Nephron (organoid): ENCODE data around the gene NUP107.

Experiments used
- H3K27ac Mint-ChIP-seq, 3 experiments: 2 replicates each; pipeline ENCODE4 v1.8.0; 2020; ENCODE audit warnings: mixed read lengths in 3 of 3, mild to moderate bottlenecking in 2 of 3, moderate library complexity in 1 of 3
- H3K27me3 Mint-ChIP-seq: 2 replicates; pipeline ENCODE4 v1.8.0; 2021; ENCODE audit warnings: low read depth, mild to moderate bottlenecking, moderate library complexity, mixed read lengths
- H3K36me3 Mint-ChIP-seq: 2 replicates; pipeline ENCODE4 v1.8.0; 2020; ENCODE audit warnings: low read depth, mixed read lengths
- H3K4me1 Mint-ChIP-seq: 2 replicates; pipeline ENCODE4 v1.8.0; 2020; ENCODE audit warnings: mixed read lengths
- H3K4me3 Mint-ChIP-seq, 3 experiments: 2 replicates each; pipeline ENCODE4 v1.8.0; 2020; ENCODE audit warnings: mild to moderate bottlenecking in 3 of 3, mixed read lengths in 3 of 3, moderate library complexity in 2 of 3
- H3K9me3 Mint-ChIP-seq: 2 replicates; pipeline ENCODE4 v1.8.0; 2020; ENCODE audit warnings: mixed read lengths
- CTCF ChIP-seq, 3 experiments: fragments of 200-600 bp; sonication (generic); IDR thresholded peaks; one replicate each; pipeline ENCODE4 v1.5.0; 2021; ENCODE audit warnings: antibody characterized with exemption in 3 of 3; ENCODE audit not compliant: unreplicated experiment in 3 of 3

Gene NUP107

GRCh38 chr12:68695454-68695853 is 8.7 kb downstream of the NUP107 start:
- no peaks in the 10 kb centered on the region for H3K27me3 Mint-ChIP-seq
- TF ChIP-seq CTCF (IDR thresholded peaks at IDR 0.05; ENCODE audit: unreplicated experiment in 3 of 3): no peak
- peaks cover 64% of the 10 kb centered on the region for H3K36me3 Mint-ChIP-seq
- no peak overlapping the region for H3K4me3 Mint-ChIP-seq
- no peaks in the 10 kb centered on the region for H3K4me1 Mint-ChIP-seq
- H3K27ac Mint-ChIP-seq: no peak overlapping the region
- no peaks in the 10 kb centered on the region for H3K9me3 Mint-ChIP-seq

- no peak for TF ChIP-seq CTCF (IDR thresholded peaks at IDR 0.05; ENCODE audit: unreplicated experiment in 3 of 3)
- no peak overlapping the region for H3K27ac Mint-ChIP-seq
- peaks cover 50% of the 10 kb centered on the region for H3K36me3 Mint-ChIP-seq
- no peaks in the 10 kb centered on the region for H3K4me1 Mint-ChIP-seq
- no peaks in the 10 kb centered on the region for H3K9me3 Mint-ChIP-seq
- H3K4me3 Mint-ChIP-seq: no peak overlapping the region
- no peaks in the 10 kb centered on the region for H3K27me3 Mint-ChIP-seq
Observed at GRCh38 chr12:68699486-68699885, 12.7 kb downstream of the NUP107 start.

GRCh38 chr12:68727776-68728175 is 41.0 kb downstream of the NUP107 start:
- H3K27me3 Mint-ChIP-seq: no peaks in the 10 kb centered on the region

GRCh38 chr12:68733661-68734071 is 46.9 kb downstream of the NUP107 start:
- no peaks in the 10 kb centered on the region for H3K4me1 Mint-ChIP-seq
- no peak overlapping the region for H3K27ac Mint-ChIP-seq
- no peaks in the 10 kb centered on the region for H3K9me3 Mint-ChIP-seq
- TF ChIP-seq CTCF (IDR thresholded peaks at IDR 0.05; ENCODE audit: unreplicated experiment in 3 of 3): no peak
- peaks cover 51% of the 10 kb centered on the region for H3K36me3 Mint-ChIP-seq
- no peak overlapping the region for H3K4me3 Mint-ChIP-seq
- no peaks in the 10 kb centered on the region for H3K27me3 Mint-ChIP-seq

More at GRCh38 chr12:68727776-68728175, 41.0 kb downstream of the NUP107 start:
- Mint-ChIP-seq H3K4me3 (no peak overlapping the region), H3K36me3 (peaks cover 42% of the 10 kb centered on the region), H3K9me3 (no peaks in the 10 kb centered on the region), H3K27ac (no peak overlapping the region), H3K4me1 (no peaks in the 10 kb centered on the region)
- TF ChIP-seq CTCF (IDR thresholded peaks at IDR 0.05; ENCODE audit: unreplicated experiment in 3 of 3): no peak

GRCh38 chr12:68739891-68740290 is 53.1 kb downstream of the NUP107 start:
- no peaks in the 10 kb centered on the region for H3K9me3 Mint-ChIP-seq
- H3K4me1 Mint-ChIP-seq: peaks cover 5% of the 10 kb centered on the region
- no peak overlapping the region for H3K4me3 Mint-ChIP-seq
- no peak overlapping the region for H3K27ac Mint-ChIP-seq
- no peaks in the 10 kb centered on the region for H3K27me3 Mint-ChIP-seq
- no peak for TF ChIP-seq CTCF (IDR thresholded peaks at IDR 0.05; ENCODE audit: unreplicated experiment in 3 of 3)
- H3K36me3 Mint-ChIP-seq: peaks cover 38% of the 10 kb centered on the region

- TF ChIP-seq CTCF (IDR thresholded peaks at IDR 0.05; ENCODE audit: unreplicated experiment in 3 of 3): no peak
- peaks cover 18% of the 10 kb centered on the region for H3K36me3 Mint-ChIP-seq
- peaks cover 18% of the 10 kb centered on the region for H3K4me1 Mint-ChIP-seq
- no peak overlapping the region for H3K27ac Mint-ChIP-seq
- no peaks in the 10 kb centered on the region for H3K27me3 Mint-ChIP-seq
- H3K4me3 Mint-ChIP-seq: peak overlapping the region in 2 of 3 experiments; percentile 20 to 23
- H3K9me3 Mint-ChIP-seq: no peaks in the 10 kb centered on the region
Observed at GRCh38 chr12:68743356-68743755, 56.6 kb downstream of the NUP107 start.
